H1 (cell line): Measurements from ENCODE around the gene GEN1.

ENCODE experiments used
- ASH2L ChIP-seq: fragments of 200-600, 300-600 bp; sonication (generic); IDR thresholded peaks from one replicate; pipeline ENCODE4 v1.7.1; 2017; ENCODE audit warnings: low read length
- CEBPB ChIP-seq: IDR thresholded peaks from 2 replicates; pipeline ENCODE4 v1.6.1; 2012; ENCODE audit warnings: low read depth, low read length
- CTCF ChIP-seq, 3 experiments: IDR thresholded peaks; 1 replicate in 2 of 3; 2 replicates in 1 of 3; pipeline versions ENCODE4 v1.5.1 to v1.6.1; 2011; ENCODE audit warnings: low read length in 3 of 3, mild to moderate bottlenecking in 3 of 3, inconsistent platforms in 2 of 3, low read depth in 1 of 3, moderate library complexity in 1 of 3; ENCODE audit not compliant: insufficient read depth in 1 of 3; ENCODE audit errors: control extremely low read depth in 1 of 3
- E2F6 ChIP-seq: IDR thresholded peaks from 2 replicates; pipeline ENCODE4 v1.6.1; 2012; ENCODE audit warnings: inconsistent platforms
- EP300 ChIP-seq, 2 experiments: IDR thresholded peaks; 1 replicate in 1 of 2; 2 replicates in 1 of 2; pipeline ENCODE4 v1.6.1; 2011 to 2012; ENCODE audit warnings: low read depth in 2 of 2, low read length in 2 of 2, mild to moderate bottlenecking in 2 of 2, borderline replicate concordance in 1 of 2, inconsistent platforms in 1 of 2, moderate library complexity in 1 of 2
- EZH2 ChIP-seq: fragments of 200-600 bp; sonication (generic); IDR thresholded peaks from 2 replicates; pipeline ENCODE4 v1.7.1; 2012; ENCODE audit warnings: low read depth, mild to moderate bottlenecking, moderate library complexity, low read length, inconsistent platforms; ENCODE audit not compliant: severe bottlenecking
- MAX ChIP-seq: IDR thresholded peaks from 2 replicates; pipeline ENCODE4 v1.6.1; 2012; ENCODE audit warnings: inconsistent platforms
- NRF1 ChIP-seq: IDR thresholded peaks from 2 replicates; pipeline ENCODE4 v1.6.1; 2011; ENCODE audit warnings: mild to moderate bottlenecking, low read depth, low read length, improper control_type of control experiment
- POLR2A ChIP-seq, 2 experiments: IDR thresholded peaks; 1 replicate in 1 of 2; 2 replicates in 1 of 2; pipeline ENCODE4 v1.6.1; 2011; ENCODE audit warnings: low read depth in 2 of 2, low read length in 2 of 2, mild to moderate bottlenecking in 2 of 2; ENCODE audit errors: control extremely low read depth in 1 of 2
- RBBP5 ChIP-seq: IDR thresholded peaks from 2 replicates; pipeline ENCODE4 v1.7.1; 2012; ENCODE audit warnings: low read depth, mild to moderate bottlenecking, inconsistent platforms, low read length, moderate library complexity, borderline replicate concordance
- RFX5 ChIP-seq: IDR thresholded peaks from 2 replicates; pipeline ENCODE4 v1.6.1; 2011; ENCODE audit warnings: low read depth, low read length, improper control_type of control experiment, borderline replicate concordance
- USF2 ChIP-seq: IDR thresholded peaks from 2 replicates; pipeline ENCODE4 v1.6.1; 2011; ENCODE audit warnings: low read length, improper control_type of control experiment
- YY1 ChIP-seq: IDR thresholded peaks from 2 replicates; pipeline ENCODE4 v1.6.1; 2011; ENCODE audit warnings: low read depth, mild to moderate bottlenecking, low read length

- TF ChIP-seq RBBP5 (no peak), CTCF (IDR thresholded peaks at IDR 0.05; ENCODE audit: control extremely low read depth in 1 of 3, insufficient read depth in 1 of 3, low read depth in 1 of 3, low read length in 3 of 3) (no peak), EZH2 (no peak), USF2 (no peak), POLR2A (IDR thresholded peaks at IDR 0.05; ENCODE audit: control extremely low read depth in 1 of 2, low read depth in 2 of 2, low read length in 2 of 2) (no peak), ASH2L (no peak), RFX5 (no peak), NRF1 (no peak), E2F6 (no peak), CEBPB (no peak), MAX (no peak), YY1 (no peak), EP300 (IDR thresholded peaks at IDR 0.05; ENCODE audit: borderline replicate concordance in 1 of 2, low read depth in 2 of 2, low read length in 2 of 2) (no peak)
These were observed 27.5 kb downstream of the GEN1 start for GRCh38 chr2:17781482-17781881.
